Measurements from ENCODE around the gene TERT. TPM values are rescaled to one million over a fixed set of nuclear protein-coding genes. Genes with fewer than 3 reads are reported as not detected.

The TERT gene
- total and polyA plus RNA-seq, 2 donors (not counting 1 experiment from before 2014, with no cell fraction given) = 0.24 to 0.39 TPM

GRCh38 chr5:1325870-1326531, 31.1 kb upstream of the TERT start:
- Mint-ChIP-seq H3K9me3 (ENCODE audit: insufficient read depth) (no peaks in the 10 kb centered on the region), H3K4me1 (no peaks in the 10 kb centered on the region), H3K4me3 (no peak overlapping the region), H3K27me3 (no peaks in the 10 kb centered on the region), H3K27ac (no peak overlapping the region)
- Histone ChIP-seq H4K20me1 (ENCODE audit: control insufficient read depth, insufficient read depth, low read length, poor library complexity, severe bottlenecking) (peaks cover 19% of the 10 kb centered on the region), H3K27me3 (replicated peaks in 1 of 4; ENCODE audit: control extremely low read depth in 1 of 4, control insufficient read depth in 3 of 4, insufficient read depth in 4 of 4, low read length in 3 of 4) (no peaks in the 10 kb centered on the region), H3K9me3 (ENCODE audit: control extremely low read depth in 1 of 3, control insufficient read depth in 2 of 3, insufficient read depth in 1 of 3, low read length in 2 of 3) (no peaks in the 10 kb centered on the region), H3K79me2 (ENCODE audit: control insufficient read depth, insufficient read depth, low read length) (peaks cover 21% of the 10 kb centered on the region), H3K27ac (ENCODE audit: low read length in 2 of 2) (no peak overlapping the region), H3K9ac (ENCODE audit: low read length) (no peak overlapping the region), H3K4me3 (ENCODE audit: control extremely low read depth in 1 of 5, extremely low read depth in 1 of 5, insufficient read depth in 1 of 5, low read depth in 2 of 5, low read length in 4 of 5) (no peak overlapping the region), H2AFZ (ENCODE audit: insufficient read depth, low read depth, low read length, poor library complexity, severe bottlenecking) (no peak overlapping the region), H3K36me3 (replicated peaks in 1 of 2; ENCODE audit: control extremely low read depth in 1 of 2, control insufficient read depth in 1 of 2, extremely low read depth in 1 of 2, insufficient read depth in 2 of 2, low read length in 1 of 2) (peaks cover 0 to 66% of the 10 kb centered on the region in 2 experiments), H3K4me2 (replicated peaks; ENCODE audit: low read depth, low read length, poor library complexity, severe bottlenecking) (no peak overlapping the region), H3K4me1 (ENCODE audit: control insufficient read depth in 2 of 2, insufficient read depth in 2 of 2, low read length in 2 of 2) (no peaks in the 10 kb centered on the region)
- 94% methylated on average over 22 of the region's 22 CpGs for WGBS (ENCODE audit: insufficient coverage)
- ATAC-seq (ENCODE audit: low read depth) (no peak), DNase-seq (no peak)
- intact Hi-C loops (cut with micrococcal nuclease) = no loop called here
- ChIA-PET POLR2A (no interaction called here), CTCF (no interaction called here)
- no peak for TF ChIP-seq EZH2 (IDR thresholded peaks at IDR 0.05; ENCODE audit: borderline replicate concordance, insufficient read depth, low read depth, low read length, poor library complexity, severe bottlenecking)
- TF ChIP-seq CTCF (IDR thresholded peaks at IDR 0.05) = no peak

GRCh38 chr5:1325191-1325741, 30.4 kb upstream of the TERT start:
- no peaks in the 10 kb centered on the region for H3K9me3 Mint-ChIP-seq (ENCODE audit: insufficient read depth)
- ChIA-PET CTCF (no interaction called here), POLR2A (no interaction called here)
- Histone ChIP-seq H3K27me3 (replicated peaks in 1 of 4; ENCODE audit: control extremely low read depth in 1 of 4, control insufficient read depth in 3 of 4, insufficient read depth in 4 of 4, low read length in 3 of 4) (no peaks in the 10 kb centered on the region), H3K79me2 (ENCODE audit: control insufficient read depth, insufficient read depth, low read length) (peaks cover 13% of the 10 kb centered on the region), H2AFZ (ENCODE audit: insufficient read depth, low read depth, low read length, poor library complexity, severe bottlenecking) (no peak overlapping the region), H3K4me2 (replicated peaks; ENCODE audit: low read depth, low read length, poor library complexity, severe bottlenecking) (no peak overlapping the region), H3K4me3 (ENCODE audit: control extremely low read depth in 1 of 5, extremely low read depth in 1 of 5, insufficient read depth in 1 of 5, low read depth in 2 of 5, low read length in 4 of 5) (no peak overlapping the region), H3K9ac (ENCODE audit: low read length) (no peak overlapping the region), H3K4me1 (ENCODE audit: control insufficient read depth in 2 of 2, insufficient read depth in 2 of 2, low read length in 2 of 2) (no peaks in the 10 kb centered on the region), H4K20me1 (ENCODE audit: control insufficient read depth, insufficient read depth, low read length, poor library complexity, severe bottlenecking) (peaks cover 15% of the 10 kb centered on the region), H3K9me3 (ENCODE audit: control extremely low read depth in 1 of 3, control insufficient read depth in 2 of 3, insufficient read depth in 1 of 3, low read length in 2 of 3) (no peaks in the 10 kb centered on the region), H3K27ac (ENCODE audit: low read length in 2 of 2) (no peak overlapping the region), H3K36me3 (replicated peaks in 1 of 2; ENCODE audit: control extremely low read depth in 1 of 2, control insufficient read depth in 1 of 2, extremely low read depth in 1 of 2, insufficient read depth in 2 of 2, low read length in 1 of 2) (peaks cover 0 to 64% of the 10 kb centered on the region in 2 experiments)
- no peak overlapping the region for H3K4me3 Mint-ChIP-seq
- no peak overlapping the region for H3K27ac Mint-ChIP-seq
- WGBS (ENCODE audit: insufficient coverage) = 95% methylated on average over 17 of the region's 17 CpGs
- H3K4me1 Mint-ChIP-seq = no peaks in the 10 kb centered on the region
- intact Hi-C loops (cut with micrococcal nuclease) = no loop called here
- no peak for TF ChIP-seq CTCF (IDR thresholded peaks at IDR 0.05)
- no peak for TF ChIP-seq EZH2 (IDR thresholded peaks at IDR 0.05; ENCODE audit: borderline replicate concordance, insufficient read depth, low read depth, low read length, poor library complexity, severe bottlenecking)
- no peaks in the 10 kb centered on the region for H3K27me3 Mint-ChIP-seq
- DNase-seq (no peak), ATAC-seq (ENCODE audit: low read depth) (no peak)
